ENCODE data around the gene ETV7.

ETV7 gene

DNA sequence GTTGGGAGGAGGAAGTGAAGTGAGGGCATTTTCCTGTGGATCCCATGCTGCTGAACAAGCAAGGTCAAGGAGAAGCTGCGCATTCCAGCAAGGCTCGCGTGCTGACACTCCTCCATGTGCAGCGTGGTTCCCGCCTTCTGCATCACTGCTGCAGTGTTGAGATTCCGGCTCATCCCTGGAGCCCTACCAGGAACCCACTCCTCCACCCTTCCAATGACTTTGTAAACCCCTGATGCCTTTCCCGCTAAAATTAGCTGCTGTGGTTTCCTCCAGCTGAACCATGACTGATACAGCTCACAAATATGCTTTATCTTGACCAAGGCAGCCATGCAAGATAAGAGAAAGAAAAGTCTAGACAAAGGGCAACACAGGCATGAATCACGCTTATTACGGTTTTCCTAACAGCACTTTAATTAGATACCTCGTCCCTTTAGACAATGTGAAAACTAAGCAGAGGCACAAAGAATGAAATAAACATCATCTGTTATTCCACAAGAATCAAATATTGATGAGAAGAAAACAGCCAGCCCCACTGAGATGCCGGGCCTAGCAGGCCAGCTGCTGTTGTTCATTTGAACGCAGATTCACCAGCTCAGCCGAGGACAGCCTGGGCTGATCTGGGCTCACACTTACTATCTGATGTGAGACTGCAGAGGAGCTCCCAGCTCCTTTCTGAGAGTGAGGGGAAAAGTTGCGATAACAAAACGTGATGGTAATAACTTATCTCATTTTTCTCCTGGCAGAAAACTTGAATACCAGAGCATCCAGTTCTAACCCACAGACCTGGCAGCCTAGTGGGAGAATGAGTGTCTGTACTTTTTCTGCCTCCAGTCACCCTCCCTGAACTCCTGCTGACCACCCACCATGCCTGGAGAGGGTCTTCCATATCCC is 36.5 kb downstream of the ETV7 start:
- TF ChIP-seq, protein P1, sequence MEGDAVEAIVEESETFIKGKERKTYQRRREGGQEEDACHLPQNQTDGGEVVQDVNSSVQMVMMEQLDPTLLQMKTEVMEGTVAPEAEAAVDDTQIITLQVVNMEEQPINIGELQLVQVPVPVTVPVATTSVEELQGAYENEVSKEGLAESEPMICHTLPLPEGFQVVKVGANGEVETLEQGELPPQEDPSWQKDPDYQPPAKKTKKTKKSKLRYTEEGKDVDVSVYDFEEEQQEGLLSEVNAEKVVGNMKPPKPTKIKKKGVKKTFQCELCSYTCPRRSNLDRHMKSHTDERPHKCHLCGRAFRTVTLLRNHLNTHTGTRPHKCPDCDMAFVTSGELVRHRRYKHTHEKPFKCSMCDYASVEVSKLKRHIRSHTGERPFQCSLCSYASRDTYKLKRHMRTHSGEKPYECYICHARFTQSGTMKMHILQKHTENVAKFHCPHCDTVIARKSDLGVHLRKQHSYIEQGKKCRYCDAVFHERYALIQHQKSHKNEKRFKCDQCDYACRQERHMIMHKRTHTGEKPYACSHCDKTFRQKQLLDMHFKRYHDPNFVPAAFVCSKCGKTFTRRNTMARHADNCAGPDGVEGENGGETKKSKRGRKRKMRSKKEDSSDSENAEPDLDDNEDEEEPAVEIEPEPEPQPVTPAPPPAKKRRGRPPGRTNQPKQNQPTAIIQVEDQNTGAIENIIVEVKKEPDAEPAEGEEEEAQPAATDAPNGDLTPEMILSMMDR (IDR thresholded peaks at IDR 0.05; ENCODE audit: control insufficient read depth, extremely low read depth, insufficient read depth) = no peak
- H3K4me3 ChIP-seq (ENCODE audit: low read depth, low read length) = no peak overlapping the region
- no peak for DNase-seq (ENCODE audit: low read depth)

DNA sequence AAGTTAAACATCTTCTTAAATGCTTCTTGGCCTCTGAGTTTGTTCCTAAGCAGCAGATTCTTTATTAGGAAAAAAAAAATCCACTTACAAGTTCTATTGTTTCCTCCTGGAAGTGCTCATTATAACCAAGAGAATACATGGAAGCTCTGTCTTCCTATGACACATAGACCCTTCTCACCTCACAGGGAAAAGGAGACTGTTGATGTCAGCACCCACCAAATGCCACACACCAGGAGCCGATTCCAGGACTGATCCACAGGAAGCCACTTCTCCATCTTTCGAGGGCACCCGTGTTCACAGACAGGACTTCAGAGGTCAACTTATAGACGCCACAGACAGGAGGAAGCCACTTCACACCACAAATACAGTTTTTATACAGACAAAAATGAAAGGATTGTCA is 37.4 kb downstream of the ETV7 start:
- no peak for DNase-seq (ENCODE audit: low read depth)
- TF ChIP-seq, protein P1 (IDR thresholded peaks at IDR 0.05; ENCODE audit: control insufficient read depth, extremely low read depth, insufficient read depth) = no peak
- H3K4me3 ChIP-seq (ENCODE audit: low read depth, low read length) = no peak overlapping the region

DNA sequence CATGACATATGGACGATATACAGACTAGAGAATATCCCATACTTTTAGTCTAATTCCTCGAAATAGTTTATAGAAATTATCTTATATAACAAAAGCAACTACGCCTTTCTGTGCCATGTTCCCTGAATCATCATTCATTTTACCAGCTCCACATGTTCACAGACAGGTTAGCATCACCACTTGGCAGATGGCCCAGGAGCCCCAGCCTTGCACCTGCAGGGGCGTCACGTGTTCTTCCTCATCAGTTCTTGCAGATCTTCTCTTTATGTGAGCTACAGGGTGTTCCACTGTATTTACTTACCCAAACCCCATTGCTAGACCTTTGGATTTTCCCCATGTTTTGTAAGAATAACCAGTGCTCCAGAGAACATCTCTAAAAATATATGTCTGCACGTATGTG is 38.2 kb downstream of the ETV7 start:
- H3K4me3 ChIP-seq (ENCODE audit: low read depth, low read length) = no peak overlapping the region
- TF ChIP-seq, protein P1 (IDR thresholded peaks at IDR 0.05; ENCODE audit: control insufficient read depth, extremely low read depth, insufficient read depth) = no peak
- peak; percentile 97 for DNase-seq (ENCODE audit: low read depth)

DNA sequence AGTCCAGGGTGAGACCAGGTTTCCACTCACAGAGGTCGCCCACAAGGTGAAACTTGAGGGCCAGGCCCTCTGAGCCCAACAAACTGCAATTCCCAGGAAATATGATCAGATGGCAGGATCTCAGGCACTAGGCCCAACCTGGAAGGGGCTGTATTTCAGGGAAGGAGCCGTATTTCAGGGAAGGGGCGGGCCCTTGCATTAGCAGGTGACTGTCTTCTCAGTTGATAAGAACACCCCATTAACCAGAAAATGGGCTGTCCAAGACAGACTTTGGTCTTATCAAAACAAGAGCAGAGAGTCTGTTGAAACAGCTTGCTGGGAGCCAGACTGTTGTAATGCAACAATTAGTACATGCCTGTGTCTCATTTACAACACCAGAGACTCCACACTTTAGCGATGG is 39.8 kb downstream of the ETV7 start:
- DNase-seq (ENCODE audit: low read depth) = no peak
- no peak overlapping the region for H3K4me3 ChIP-seq (ENCODE audit: low read depth, low read length)
- TF ChIP-seq, protein P1 (IDR thresholded peaks at IDR 0.05; ENCODE audit: control insufficient read depth, extremely low read depth, insufficient read depth) = no peak

DNA sequence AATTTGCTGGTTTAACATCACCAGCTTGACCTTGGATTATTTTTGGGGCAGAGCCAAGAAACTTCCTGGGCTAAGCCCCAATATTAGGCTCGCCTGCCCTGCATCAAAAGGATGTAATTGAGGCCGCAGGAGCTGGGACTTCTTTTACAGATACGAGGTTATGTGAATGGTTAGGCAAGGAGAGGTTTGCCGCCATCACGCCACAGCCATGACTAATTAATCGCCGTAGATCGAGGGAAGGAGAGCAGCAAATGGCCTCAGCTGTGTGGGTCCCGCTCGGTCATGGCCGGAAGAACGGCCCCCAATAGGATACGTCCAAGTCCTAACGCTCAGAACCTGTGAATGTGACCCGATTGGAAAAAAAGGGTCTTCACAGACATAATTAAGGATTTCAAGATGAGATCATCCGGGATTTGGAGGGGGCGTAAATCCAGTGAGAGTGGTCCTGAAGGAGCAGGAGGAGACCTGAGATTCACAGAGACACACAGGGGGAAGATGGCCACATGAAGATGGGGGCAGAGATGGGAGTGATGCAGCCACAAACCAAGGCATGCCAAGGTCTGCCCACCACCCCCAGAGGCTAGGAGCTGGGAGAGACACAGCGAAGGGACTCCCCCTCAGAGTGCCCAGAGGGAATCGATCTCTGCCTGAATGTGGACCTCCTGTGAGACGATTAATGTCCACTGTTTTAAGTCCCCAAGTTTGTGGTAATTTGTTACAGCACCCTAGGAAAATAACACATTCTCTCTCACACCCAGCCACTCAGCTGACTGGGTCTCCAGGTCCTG is 40.8 kb downstream of the ETV7 start:
- H3K4me3 ChIP-seq (ENCODE audit: low read depth, low read length) = no peak overlapping the region
- no peak for DNase-seq (ENCODE audit: low read depth)
- TF ChIP-seq, protein P1 (IDR thresholded peaks at IDR 0.05; ENCODE audit: control insufficient read depth, extremely low read depth, insufficient read depth) = no peak

DNA sequence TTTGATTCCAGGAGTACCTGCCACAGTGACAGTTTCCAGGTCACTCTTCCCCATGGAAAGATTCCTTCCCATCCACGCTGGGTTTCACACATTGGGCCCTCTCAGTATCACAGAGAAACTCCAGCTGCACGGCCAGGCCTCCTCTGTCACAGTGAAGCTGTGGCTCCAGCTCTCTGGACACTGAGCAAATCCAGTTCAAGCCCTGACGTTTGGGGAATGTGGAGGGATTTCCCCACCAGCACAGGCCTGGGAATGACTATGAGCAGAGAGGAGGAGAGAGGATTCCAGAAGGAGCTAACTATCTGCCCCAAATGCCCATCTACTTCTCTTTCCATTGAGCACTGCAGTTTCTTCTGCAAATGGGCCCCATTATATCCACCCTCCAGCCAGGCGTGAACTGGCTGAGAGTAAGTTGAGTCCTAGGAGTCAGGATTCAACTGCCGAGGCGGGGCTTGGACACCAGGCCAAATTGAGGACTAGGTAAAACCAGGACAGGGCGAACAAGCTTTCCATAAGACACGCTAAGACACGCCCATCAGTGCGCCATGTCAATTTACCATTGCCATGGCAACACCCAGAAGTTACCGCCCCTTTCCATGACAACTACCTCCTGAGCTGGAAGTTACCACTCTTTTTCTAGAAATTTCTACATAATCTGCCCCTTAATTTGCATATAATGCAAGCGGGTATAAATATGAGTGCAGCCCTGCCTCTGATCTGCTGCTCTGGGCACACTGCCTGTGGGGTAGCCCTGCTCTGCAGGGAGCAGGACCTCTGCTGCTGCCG is 41.6 kb downstream of the ETV7 start:
- H3K4me3 ChIP-seq (ENCODE audit: low read depth, low read length) = no peak overlapping the region
- TF ChIP-seq, protein P1 (IDR thresholded peaks at IDR 0.05; ENCODE audit: control insufficient read depth, extremely low read depth, insufficient read depth) = no peak
- DNase-seq (ENCODE audit: low read depth) = no peak

Measured in LNCaP clone FGC (cell line).